GM11168 (cell line): Measurements from ENCODE around the gene IL25.
"Not testable (repeated sequence)": the region's sequence is repeated elsewhere in the genome, so short reads cannot be mapped to it uniquely, and the experiment has no call there.

ENCODE experiments used
- in situ Hi-C: fragments of 300-500 bp; cut with MboI; formaldehyde crosslinking; loops from one replicate; pipeline ENCODE4 v1.12.0; 2022; ENCODE audit warnings: low sequenced_read_pairs; ENCODE audit not compliant: unreplicated experiment

Gene IL25

GRCh38 chr14:23386266-23386657 is 13.7 kb downstream of the IL25 start:
- in situ Hi-C loops = not testable (repeated sequence)

DNA sequence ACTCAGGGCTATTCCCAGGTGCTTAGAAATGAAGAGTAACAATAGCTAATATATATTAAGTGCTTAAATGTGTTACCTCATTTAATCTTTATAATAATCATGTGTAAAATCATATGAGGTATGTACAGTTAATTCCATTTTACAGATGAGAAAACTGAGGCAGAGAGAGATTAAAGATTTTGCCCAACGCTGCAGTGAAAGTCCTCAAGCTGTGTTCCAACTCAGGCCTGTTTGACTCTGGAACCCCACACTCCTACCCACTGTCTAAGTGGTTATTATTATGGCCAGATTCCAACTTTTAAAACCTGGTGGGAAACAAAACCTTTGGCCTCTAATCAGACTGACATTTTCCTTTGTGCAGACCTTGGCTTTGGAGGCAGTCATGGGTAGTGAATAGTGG is 14.4 kb downstream of the IL25 start:
- in situ Hi-C loops = no loop called here

DNA sequence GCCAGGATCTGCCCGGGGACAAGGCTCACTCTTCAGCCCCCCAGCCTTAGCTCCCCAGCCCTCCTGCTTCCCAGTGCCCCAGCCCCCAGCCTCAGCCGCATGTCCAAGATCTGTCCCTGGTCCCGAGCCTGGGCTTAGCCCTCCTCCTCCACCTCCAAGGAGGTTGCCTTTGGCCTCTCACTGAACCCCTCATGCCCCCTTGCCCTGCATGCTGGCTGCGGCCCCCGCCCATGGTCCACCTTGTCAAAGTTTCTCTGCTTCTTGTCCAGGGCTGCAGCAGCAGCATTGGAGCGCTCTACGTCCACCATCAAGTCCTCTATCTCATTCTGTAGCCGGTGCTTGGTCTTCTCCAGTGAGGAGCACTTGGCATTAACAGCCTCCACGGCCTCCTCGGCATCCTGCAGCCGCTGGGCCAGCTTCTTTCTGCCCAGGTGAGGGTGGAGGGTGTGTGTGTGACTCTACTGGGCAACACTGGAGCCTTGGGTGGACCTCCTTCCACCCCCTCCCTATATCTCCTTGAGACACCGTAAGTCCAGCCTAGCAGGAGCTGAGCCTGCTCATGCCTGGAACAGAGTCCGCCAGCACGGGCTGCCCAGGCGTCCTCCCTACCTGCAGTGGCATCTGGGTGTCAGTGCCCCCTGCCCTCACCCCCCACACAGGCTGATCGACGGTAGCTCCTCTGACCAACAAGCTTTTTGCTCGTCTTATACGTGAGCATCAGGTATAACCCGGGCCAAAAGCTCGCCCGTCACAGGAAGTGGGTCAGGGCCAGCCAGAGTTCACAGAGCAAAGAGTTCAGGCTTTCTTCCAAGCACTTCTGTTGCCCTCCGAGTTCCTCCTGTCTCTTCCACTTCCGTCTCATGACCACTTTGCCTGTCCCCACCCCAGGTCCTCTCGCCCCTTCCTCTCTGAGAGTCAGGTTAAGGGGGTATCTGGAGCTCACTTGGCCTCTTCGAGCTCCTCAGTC is 15.6 kb downstream of the IL25 start:
- in situ Hi-C loops = no loop called here

GRCh38 chr14:23388996-23389395 is 16.4 kb downstream of the IL25 start:
- in situ Hi-C loops = no loop called here

DNA sequence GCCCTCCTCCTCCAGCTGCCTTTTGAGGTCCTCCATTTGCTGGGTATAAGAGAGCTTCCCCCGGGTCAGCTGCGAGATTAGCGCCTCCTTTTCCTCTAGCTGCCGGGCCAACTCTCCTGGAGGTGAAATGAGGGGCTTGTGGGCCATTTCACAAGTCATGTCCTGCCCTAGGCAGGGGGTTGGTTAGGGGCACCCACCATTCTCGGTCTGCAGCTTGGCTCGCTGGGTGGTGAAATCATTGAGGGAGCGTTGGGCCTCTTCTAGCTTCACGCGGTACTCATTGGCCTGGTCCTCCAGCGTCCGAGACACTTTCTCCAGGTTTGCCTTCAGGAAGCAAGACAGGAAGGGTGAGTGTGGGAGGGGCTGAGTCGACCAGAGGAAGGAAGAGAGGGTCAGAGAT is 16.8 kb downstream of the IL25 start:
- in situ Hi-C loops = no loop called here

GRCh38 chr14:23389871-23390270 is 17.3 kb downstream of the IL25 start:
- in situ Hi-C loops = not testable (repeated sequence)

- in situ Hi-C loops = no loop called here
These were observed 20.0 kb downstream of the IL25 start for GRCh38 chr14:23392613-23393012.

GRCh38 chr14:23396126-23396525 is 23.5 kb downstream of the IL25 start:
- in situ Hi-C loops = no loop called here

GRCh38 chr14:23396781-23397407 is 24.3 kb downstream of the IL25 start:
- in situ Hi-C loops = no loop called here

GRCh38 chr14:23398348-23398747 is 25.7 kb downstream of the IL25 start:
- in situ Hi-C loops = no loop called here

DNA sequence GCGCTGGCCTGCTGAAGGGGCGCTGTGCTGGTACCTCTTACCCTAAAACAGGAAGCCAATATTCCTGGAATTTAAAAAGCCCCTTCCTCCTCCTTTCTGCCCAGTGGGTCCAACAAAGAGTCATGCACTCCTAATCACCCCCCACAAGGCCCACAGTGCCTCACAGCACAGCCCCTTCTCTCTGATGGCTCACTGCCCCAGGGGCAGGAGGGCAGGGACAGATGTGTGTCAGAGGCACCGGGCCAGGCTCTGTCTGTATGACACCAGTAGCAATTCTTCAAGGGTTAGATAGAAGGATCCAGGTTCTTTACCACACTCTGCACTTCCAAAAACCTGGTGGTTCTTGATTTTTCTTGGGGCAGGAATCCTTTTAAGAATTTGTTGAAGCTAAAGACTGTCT is 26.5 kb downstream of the IL25 start:
- in situ Hi-C loops = no loop called here

DNA sequence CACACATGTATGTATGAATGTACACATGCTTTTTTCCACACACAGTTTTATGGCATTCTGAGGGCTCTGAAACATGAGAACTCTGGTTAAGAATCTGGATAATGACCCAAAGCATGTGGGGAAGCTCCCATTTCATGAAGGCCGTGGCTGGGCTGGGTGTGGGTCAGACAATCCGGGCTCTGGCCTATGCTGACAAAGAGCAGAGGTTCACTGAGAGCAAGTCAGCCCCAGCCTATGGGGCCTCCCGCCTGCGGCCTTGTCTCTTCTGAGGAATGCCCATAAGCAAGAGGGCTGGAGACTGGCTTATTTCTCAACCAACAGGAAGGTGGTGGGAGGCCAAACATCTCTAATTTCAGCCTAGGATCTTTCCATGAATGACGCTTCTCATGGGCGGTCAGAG is 27.0 kb downstream of the IL25 start:
- in situ Hi-C loops = no loop called here

DNA sequence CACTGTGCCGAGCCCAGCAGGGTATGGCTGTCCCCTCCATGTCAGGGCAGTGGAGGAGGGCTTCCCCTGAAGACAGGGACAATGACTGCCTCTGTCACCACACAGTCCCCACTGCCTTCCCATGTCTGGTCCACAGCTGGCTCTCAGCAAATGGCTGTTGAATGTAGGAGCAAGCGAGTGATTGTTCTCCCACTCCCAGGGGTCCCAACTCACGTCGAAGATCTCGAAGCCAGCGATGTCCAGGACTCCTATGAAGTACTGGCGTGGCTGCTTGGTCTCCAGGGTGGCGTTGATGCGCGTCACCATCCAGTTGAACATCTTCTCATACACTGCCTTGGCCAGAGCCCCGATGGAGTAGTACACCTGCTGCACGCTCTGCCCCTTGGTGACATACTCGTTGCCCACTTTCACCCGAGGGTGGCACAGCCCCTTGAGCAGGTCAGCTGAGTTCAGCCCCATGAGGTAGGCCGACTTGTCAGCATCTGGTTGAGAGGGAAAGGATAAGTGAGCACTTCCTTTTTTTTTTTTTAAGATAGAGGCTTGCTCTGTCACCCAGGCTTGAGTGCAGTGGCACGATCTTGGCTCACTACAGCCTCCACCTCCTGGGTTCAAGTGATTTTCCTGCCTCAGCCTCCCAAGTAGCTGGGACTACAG is 28.0 kb downstream of the IL25 start:
- in situ Hi-C loops = not testable (repeated sequence)

GRCh38 chr14:23401291-23401690 is 28.7 kb downstream of the IL25 start:
- in situ Hi-C loops = no loop called here

DNA sequence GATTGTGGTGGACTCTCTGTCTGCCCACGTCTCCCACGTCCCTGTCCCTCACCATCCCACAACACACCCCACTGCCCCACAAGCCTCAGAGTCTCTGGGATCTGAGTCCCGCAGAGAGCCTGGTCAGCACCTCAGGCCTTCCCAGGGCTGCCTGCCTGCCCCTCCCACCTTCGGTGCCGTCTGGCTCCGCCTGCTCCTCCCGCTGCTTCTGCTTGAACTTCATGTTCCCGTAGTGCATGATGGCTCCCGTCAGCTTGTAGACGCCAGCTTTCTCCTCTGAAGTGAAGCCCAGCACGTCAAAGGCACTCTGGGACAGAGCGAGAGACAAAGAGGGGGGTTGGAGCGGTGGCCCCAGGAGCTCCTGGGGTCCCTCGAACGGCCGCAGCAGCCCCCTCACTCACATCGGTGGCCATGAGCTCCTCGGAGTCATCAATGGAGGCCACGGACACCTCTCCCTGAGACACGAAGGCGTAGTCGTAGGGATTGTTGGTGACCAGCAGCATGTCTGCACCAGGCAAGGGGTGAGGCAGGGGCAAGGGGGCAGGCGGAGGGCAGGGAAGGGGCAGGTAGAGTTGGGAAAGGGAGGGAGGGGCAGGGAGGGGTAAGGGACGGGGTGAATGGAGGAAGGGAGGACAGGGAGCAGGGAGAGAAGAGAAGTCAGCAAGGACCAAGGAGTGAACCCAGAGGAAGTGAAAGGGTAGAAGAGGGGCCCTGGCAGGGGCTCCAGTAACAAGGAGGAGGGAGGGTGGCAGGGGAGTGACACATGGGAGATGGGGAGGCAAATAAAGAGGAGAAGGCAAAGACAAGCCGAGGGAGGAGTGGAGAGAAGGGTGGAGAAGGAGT is 29.9 kb downstream of the IL25 start:
- in situ Hi-C loops = no loop called here

- in situ Hi-C loops = no loop called here
These were observed 30.5 kb downstream of the IL25 start for GRCh38 chr14:23403139-23403438.

DNA sequence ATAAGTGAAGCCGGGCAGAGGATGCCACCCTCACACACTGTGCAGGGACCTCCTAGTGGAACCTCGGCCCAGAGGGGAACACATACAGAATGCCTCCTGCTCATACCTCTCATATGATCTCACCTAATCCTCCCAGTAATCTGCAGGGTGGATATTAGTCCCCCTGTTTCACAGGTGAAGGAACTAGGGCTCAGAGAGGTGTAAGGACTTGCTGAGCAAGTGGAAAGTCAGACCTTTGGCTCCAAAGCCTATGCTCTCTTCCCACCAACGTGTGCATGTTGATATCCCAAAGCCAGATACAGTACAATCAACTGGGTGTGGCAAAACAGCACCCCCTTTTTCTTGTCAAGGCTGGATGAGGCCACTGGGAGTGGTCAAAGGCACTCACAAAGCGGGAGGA is 31.3 kb downstream of the IL25 start:
- in situ Hi-C loops = no loop called here

- in situ Hi-C loops = no loop called here
These were observed 31.8 kb downstream of the IL25 start for GRCh38 chr14:23404331-23404900.

DNA sequence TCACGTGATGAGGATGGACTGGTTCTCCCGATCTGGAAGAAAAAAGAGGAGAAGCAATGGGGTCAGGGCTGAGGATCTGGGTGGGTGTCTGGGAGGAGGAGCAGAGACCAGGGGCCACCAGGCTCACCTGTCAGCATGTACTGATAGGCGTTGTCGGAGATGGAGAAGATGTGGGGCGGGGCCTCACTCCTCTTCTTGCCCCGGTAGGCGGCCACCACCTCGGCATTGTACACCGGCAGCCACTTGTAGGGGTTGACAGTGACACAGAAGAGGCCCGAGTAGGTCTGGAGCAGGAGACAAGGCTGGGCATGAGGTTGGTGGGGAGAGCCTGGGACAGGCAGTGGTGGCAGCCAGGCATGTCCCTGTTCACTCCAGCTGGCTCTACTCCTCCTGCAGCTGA is 32.5 kb downstream of the IL25 start:
- in situ Hi-C loops = no loop called here

DNA sequence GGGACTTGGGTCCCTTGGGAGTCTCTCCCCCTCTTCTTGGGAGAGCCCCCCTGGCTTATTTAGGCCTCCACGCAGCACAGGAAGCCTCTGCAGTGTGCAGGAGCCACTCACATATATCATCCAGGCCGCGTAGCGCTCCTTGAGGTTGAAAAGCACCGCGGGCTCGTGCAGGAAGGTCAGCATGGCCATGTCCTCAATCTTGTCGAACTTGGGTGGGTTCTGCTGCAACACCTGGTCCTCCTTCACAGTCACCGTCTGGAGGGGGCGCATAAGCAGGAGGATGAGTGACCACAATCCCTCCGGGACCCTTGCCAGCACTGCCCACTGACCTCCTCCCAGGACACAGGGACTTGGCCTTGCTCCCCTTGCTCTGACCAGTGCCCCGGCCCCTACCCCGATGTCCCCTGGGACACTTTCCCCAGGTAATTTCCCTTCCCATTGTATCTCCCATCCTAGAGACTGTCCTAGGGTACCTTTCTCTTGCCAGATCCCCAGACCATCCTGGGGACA is 33.0 kb downstream of the IL25 start:
- in situ Hi-C loops = no loop called here
